ENCODE data around the gene LSM3.
A peak's percentile ranks its signal among the peaks of the same experiment; 100 is the strongest.

Gene LSM3

GRCh38 chr3:14178247-14179113 lies at the start of gene LSM3, which contains the start of gene XPC:
Gene LSM3 (plus strand): TSS chr3:14178817. CDS start chr3:14178861, 44 bp downstream.
Gene XPC (minus strand): TSS chr3:14178601. CDS start chr3:14178568, 33 bp downstream.
- peak; percentile 96 for DNase-seq

GRCh38 chr3:14129296-14129695 lies 49.3 kb upstream of the LSM3 start:
- no peak for DNase-seq

GRCh38 chr3:14130230-14130629 lies 48.4 kb upstream of the LSM3 start:
- DNase-seq = no peak

- no peak for DNase-seq
Observed at GRCh38 chr3:14130707-14131106, 47.9 kb upstream of the LSM3 start.

GRCh38 chr3:14131134-14131533 lies 47.5 kb upstream of the LSM3 start:
- no peak for DNase-seq

- no peak for DNase-seq
Observed at GRCh38 chr3:14132120-14132519, 46.5 kb upstream of the LSM3 start.

- DNase-seq = no peak
Observed at GRCh38 chr3:14132689-14133088, 45.9 kb upstream of the LSM3 start.

GRCh38 chr3:14133188-14133800 lies 45.3 kb upstream of the LSM3 start:
- DNase-seq = no peak

GRCh38 chr3:14133876-14134275 lies 44.7 kb upstream of the LSM3 start:
- DNase-seq = no peak

GRCh38 chr3:14134291-14134690 lies 44.3 kb upstream of the LSM3 start:
- DNase-seq = no peak

GRCh38 chr3:14135581-14135980 lies 43.0 kb upstream of the LSM3 start:
- no peak for DNase-seq

GRCh38 chr3:14137004-14137403 lies 41.6 kb upstream of the LSM3 start:
- DNase-seq = no peak

GRCh38 chr3:14137445-14137844 lies 41.2 kb upstream of the LSM3 start:
- no peak for DNase-seq

GRCh38 chr3:14138109-14138877 lies 40.3 kb upstream of the LSM3 start:
- DNase-seq = no peak

- no peak for DNase-seq
Observed at GRCh38 chr3:14138878-14139655, 39.5 kb upstream of the LSM3 start.

GRCh38 chr3:14139771-14140170 lies 38.8 kb upstream of the LSM3 start:
- DNase-seq = no peak

- no peak for DNase-seq
Observed at GRCh38 chr3:14140668-14141067, 37.9 kb upstream of the LSM3 start.

GRCh38 chr3:14141144-14141543 lies 37.5 kb upstream of the LSM3 start:
- no peak for DNase-seq

GRCh38 chr3:14141602-14142341 lies 36.8 kb upstream of the LSM3 start:
- DNase-seq = no peak

- DNase-seq = peak; percentile 70
Observed at GRCh38 chr3:14142567-14143270, 35.9 kb upstream of the LSM3 start.
